Left renal cortex interstitium (tissue), 4 donors: ENCODE results near the gene ZNG1A. TPM values are rescaled to one million over a fixed set of nuclear protein-coding genes. Genes with fewer than 3 reads are reported as not detected.
"Not testable (repeated sequence)": the region's sequence is repeated elsewhere in the genome, so short reads cannot be mapped to it uniquely, and the experiment has no call there.

ENCODE experiments used
- DNase-seq, 4 donors: peaks; one replicate each; pipeline ENCODE4 v3.0.0-alpha.2; 2013; ENCODE audit warnings: low read depth in 4 of 4, low spot score in 2 of 4, missing footprints in 1 of 4
- polyA plus RNA-seq, 4 donors: library from polyadenylated mRNA; unstranded; fragments of 120-200 nt; gene quantifications; one replicate each; pipeline ENCODE4 v1.2.1, GENCODE V29; 2013; ENCODE audit not compliant: insufficient read length in 4 of 4

Gene ZNG1A
- polyA plus RNA-seq, 4 donors: 56.8 to 83.0 (median 68.5) TPM

DNA sequence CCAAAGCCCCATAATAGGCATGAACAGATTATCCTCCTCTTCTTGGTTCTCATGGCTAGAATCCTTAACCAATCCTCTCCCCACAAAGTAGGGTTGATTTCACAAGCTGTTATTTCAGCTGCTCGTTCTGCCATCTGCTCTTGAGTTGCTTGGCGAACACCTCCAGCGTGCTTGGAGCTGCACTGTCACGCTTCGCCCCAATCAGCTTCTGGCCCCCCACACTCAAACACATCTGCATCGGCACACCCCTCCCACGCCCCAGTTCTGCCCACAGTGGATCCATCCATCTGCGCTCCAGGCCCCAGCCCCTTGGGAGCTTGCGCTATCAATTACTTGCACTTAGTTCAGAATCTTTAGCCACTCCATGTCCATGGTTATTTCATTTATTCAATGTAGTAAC, 78.4 kb downstream of the ZNG1A start:
- not testable (repeated sequence) for DNase-seq

DNA sequence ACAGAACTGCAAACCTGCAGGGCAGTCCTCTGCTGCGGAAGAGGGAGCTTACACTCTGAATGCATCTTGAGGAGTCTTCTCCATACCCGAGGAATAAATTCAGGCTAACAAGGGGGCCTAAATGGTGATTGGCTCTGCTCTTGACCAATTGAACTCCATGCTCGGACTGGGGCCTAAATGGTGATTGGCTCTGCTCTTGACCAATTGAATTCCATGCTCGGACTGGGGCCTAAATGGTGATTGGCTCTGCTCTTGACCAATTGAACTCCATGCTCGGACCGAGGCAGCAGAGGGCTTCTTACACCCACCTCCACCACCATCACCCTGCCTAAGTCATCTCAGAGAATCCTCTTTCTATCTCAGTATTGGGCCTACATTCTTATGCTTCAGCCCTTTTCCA, 79.0 kb downstream of the ZNG1A start:
- DNase-seq: not testable (repeated sequence)

DNA sequence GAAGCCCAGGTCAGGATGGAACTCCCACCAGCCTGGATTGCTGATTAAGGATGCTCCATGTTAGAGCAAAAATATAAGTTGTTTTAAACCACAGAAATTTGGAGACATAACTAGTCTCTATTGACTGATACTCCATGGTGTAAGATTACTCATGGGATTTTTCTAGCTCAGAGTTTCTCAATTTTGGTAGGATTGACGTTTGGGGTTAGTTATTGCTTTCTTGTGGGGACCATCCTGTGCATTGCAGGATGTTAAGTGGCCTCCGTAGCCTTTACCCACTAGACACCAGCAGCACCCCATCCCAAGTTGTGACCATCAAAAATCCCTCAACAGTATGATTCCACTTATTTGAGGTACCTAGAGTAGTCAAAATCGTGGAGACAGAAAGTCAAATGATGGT, 80.1 kb downstream of the ZNG1A start:
- DNase-seq: not testable (repeated sequence)

DNA sequence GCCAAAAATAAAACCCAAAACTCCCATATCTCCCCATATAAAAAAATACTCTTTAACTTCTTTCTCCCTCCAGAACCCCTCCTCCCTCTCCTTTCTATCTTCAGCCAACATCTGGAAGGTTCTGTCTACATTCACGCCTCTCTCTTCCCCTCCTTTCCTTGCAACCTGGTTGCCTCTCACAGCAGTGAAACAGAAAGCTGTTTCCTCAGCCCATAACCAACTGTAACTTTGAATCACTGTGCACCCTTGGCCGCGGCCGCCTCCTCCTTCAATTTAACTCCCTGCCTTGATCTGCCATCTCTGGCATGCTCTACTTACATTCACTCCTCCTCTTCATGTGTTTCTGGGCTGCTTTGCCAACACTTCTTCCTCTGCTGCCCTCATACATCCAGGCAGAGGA, 83.9 kb downstream of the ZNG1A start:
- DNase-seq: not testable (repeated sequence)

DNA sequence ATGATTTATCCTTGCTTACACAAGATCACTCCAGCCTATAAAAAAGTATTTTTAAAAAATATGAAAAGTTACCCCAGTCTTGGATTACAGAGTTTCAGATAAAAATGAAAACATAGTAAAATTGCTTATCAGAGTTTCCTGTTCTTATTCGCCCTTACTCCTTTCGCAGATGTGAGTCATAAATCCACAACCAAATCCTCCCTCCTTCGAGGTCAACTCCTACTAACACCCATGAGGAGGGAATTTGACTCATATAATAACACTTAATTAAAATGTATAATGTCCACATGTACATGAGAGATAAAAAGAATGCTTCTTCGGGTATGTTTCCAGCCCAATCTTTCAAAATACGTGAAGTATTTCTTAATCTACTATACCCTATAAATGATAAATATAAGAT, 84.5 kb downstream of the ZNG1A start:
- DNase-seq: not testable (repeated sequence)

DNA sequence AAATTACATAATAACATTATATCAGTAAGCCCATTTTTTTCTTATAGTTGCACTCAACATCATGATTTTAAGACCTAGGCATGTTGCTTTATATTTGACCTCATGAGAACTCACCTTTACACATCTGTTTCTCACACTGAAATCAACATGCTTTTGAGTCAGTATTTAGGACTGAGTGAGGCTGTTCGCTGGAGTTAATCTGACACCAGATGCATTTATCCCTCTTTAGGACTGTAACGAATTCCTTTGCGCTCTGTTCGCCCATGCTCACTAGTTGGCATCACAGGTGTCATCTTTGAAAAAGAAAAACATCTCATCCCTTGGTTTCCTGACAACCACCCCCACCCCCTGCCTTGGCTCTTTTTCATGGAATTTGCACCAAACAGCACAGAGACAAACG, 84.9 kb downstream of the ZNG1A start:
- DNase-seq: not testable (repeated sequence)

DNA sequence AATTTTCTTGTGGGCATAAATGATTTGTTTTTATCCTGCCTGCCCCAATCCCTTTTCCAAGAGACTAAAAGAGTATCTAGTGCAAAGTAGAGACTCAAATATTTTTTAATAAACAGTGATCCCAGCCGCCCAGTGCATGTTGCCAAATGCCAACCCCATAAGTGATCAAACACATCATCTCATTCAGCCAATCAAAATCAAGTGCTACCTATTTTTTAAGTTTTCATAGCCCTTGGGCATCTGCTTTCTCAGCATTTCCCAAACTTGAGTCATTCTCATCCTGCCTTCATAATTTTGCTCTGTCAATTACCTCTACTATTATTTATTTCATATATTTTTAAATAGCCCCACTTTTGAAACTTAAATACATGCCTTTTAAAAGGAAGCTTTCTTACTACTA, 88.0 kb downstream of the ZNG1A start:
- not testable (repeated sequence) for DNase-seq

DNA sequence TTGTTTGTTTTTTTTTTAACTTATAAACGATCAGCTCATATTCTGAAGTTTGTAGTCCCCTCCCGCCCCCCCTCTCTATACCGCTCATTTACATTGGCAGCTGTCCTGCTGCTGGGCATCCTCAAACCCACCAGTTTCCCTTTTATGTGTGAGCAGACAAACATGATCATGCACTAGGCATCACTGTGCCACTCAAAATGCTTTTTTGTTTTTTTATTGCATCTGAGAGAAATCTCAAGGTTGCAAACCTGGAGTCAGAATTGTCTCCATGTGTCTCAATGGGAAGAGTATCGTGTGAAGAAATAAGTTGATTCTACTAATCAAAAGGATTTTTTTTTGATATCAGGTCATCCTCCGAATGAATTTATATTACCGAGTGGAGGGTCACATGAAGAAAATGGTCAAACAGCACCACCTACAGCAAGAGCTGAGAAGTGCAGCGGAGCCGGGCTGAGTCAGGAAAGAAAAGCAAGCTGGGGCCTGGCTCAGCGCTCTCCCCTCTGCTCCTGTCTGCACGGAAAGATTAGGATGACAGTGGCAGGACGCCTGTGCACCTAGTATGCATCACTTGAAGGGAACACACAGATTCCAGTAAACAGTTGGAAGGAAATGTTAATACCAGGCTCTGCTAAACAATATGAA, 90.3 kb downstream of the ZNG1A start:
- DNase-seq: not testable (repeated sequence)

DNA sequence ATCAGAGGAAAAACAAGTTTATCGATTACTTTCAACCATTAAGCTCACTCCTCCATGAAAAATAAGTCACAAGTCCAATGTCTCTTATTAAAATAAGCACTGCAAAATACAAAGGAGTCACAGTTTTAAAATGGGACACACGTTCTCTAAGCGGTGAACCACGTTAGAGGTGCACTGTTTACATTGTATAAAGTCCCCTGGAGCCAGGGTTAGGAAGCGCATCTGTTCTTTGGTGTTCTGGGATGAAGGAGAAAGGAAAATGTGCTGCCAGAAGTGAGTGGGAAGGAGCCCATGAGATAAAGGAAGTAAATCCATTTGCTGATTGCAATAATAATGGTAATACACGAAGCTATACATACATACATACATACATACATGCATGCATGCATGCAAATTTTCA, 91.0 kb downstream of the ZNG1A start:
- DNase-seq: not testable (repeated sequence)

DNA sequence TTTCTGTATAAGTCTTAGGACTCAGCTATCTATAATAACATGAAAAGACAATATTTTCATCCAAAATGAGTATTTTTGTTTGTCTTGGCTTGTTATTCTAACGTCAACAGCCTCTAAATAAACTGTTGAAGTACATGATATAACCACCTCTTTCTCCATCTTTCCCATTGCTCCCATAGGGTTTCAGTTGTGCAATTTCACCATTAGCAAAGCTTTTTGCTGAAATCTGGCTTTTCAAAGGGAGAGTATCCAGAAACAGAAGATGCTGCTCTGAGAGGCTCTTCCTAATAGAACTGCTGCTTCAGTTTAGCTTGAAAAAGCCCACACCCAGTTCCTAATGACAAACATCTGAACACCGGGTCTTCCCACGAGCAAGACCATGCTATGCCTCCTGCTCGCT, 91.8 kb downstream of the ZNG1A start:
- not testable (repeated sequence) for DNase-seq

DNA sequence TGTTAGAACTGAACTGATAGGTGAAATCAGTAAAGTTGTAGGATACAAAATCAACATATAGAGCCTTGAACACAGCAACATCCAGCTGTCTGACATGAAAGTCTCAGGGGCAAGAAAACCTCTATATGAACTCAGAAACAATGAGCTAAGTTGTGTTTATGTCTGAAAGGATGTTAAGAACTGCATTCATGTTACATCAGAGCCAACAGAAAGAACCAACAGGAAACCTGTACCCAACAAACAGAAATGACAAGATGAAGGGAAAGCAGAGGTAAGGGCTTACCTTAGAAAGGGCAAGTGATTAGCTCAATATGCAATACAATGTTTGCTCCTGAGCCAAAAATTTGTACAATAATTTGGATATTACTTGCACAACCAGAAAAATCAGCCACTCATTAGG, 92.2 kb downstream of the ZNG1A start:
- DNase-seq: not testable (repeated sequence)

DNA sequence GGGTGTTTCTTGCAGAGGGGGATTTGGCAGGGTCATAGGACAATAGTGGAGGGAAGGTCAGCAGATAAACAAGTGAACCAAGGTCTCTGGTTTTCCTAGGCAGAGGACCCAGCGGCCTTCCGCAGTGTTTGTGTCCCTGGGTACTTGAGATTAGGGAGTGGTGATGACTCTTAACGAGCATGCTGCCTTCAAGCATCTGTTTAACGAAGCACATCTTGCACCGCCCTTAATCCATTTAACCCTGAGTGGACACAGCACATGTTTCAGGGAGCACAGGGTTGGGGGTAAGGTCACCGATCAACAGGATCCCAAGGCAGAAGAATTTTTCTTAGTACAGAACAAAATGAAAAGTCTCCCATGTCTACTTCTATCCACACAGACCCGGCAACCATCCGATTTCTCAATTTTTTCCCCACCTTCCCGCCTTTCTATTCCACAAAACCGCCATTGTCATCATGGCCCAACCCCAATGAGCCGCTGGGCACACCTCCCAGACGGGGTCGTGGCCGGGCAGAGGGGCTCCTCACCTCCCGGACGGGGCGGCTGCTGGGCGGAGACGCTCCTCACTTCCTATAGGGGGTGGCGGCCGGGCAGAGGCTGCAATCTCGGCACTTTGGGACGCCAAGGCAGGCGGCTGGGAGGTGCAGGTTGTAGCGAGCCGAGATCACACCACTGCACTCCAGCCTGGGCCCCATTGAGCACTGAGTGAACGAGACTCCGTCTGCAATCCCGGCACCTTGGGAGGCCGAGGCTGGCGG, 95.7 kb downstream of the ZNG1A start:
- DNase-seq: not testable (repeated sequence)

DNA sequence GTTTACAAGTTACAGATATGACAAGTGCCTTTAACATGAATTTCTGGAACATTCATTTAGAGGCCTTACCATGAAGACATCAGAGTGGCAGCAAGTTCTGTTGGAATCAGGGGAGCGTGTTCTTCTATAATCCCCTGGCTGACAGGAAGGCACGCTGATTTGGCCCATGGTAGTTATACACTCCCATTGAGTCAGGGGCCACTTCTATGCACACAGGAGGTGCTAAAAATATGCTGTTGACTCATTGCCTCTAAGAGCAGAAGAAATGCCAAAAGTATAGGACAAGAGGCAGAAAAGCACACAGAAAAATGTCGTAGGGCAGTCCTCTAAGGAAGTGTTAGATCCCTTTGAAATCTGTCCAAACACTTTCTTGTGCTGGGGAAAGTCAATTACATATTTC, 100.5 kb downstream of the ZNG1A start:
- not testable (repeated sequence) for DNase-seq

DNA sequence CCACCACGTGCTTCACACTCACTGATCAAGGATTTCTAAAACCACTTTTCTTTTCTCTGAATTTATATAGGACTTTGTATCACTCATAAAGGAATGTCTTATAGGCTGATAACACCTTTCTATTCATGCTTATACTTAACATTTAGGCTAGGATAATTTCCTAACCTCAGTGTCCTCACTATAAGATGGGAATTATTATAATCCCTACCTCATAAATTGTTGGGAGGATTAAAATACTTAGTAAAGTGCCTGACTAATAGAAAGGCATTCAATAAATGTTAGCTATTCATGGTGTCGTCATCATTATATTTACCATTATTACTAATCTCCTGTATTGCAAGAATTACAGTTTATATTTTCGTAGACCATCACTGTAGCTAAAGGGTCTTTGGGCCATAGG, 102.5 kb downstream of the ZNG1A start:
- not testable (repeated sequence) for DNase-seq

DNA sequence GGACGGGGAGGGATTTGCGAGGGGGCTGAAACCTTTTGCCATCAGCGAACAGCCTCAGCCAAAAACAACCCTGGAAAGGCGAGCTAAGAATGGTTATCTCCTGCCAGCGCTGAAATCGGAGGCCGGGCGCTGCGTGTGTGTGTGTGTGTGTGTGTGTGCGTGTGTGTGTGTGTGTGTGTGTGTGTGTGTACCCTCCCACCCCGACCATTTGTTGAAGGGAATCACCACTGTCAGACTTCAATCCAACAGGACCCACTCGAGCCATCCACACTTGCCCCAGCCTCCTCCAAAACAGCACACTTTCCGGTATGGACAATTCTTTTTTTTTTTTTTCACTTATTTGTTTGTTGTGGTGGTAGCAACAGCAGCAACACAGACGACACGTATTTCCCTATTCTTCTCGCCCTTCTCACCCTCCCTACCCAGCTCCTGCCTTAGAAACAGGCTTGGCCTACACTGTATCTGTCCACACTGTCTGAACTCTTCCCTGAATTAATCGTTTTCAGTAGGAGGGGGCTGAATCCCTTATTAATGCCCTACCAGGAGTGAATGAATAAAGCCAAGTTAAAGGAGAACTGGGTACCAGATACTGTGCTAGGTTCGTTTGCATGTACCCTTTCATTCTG, 104.8 kb downstream of the ZNG1A start:
- not testable (repeated sequence) for DNase-seq

DNA sequence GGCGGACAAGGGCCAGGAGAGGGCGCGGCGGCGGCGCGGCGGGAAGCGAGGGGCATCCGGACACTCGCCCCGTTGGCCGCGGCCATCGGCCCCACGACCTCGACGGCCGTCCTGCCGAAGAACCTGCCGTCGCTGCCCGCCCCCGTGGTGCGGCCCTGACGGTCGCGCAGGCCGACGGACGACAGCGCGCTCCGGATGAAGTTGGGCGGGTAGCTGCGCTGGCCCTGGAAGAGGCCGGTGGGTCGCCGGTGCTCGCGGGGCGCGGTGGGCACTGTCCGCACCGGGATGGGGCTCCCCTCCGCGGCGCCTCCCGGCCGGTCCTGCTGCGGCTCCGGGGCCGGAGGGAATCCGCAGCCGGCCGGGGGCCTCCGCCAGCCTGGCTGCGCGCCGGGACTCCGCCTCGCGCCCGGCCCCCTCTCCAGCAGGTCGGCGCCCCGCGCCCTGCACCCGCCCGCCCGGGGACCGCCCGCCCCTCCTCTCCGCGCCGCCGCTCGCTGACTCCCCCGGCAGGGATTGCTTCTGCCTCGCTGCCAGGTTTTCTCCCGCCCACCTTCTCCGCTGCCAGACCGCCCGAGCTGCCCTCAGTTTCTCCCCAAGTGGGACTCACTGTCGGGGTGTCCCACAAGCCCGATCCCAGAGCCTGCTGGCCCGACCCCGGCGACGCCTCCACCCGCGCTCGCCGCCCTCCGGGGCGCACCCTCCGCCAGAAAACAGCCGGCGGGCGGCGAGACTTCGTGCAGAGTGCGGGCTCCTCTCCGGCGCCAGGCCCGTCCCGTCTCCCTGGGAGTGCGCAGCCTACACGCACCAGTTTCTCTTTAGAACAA, 105.6 kb downstream of the ZNG1A start:
- DNase-seq: peak in 1 of 4 donors; percentile 9

Other genes starting within 250 kb of the ZNG1A start
- gene WASHC1, start 149.6 kb downstream of the ZNG1A start, polyA plus RNA-seq: 10 to 100 TPM; 18.2 to 39.4 (median 30.9) TPM
- gene FOXD4, start 60.6 kb downstream of the ZNG1A start, polyA plus RNA-seq: under 1 TPM; 0.11 to 0.96 (median 0.51) TPM
- gene DOCK8, start 35.8 kb upstream of the ZNG1A start, polyA plus RNA-seq: 10 to 100 TPM; 10.8 to 14.1 (median 11.9) TPM